IMR-90 (cell line): ENCODE results near the gene ATG7. TPM values are rescaled to one million over a fixed set of nuclear protein-coding genes. Genes with fewer than 3 reads are reported as not detected.

Experiments used
- ATAC-seq: fragments of 200-7000 bp; cut with Tn5 transposase; 2 replicates; pipeline ENCODE4 v1.9.1; 2020; ENCODE audit warnings: low read depth, mild to moderate bottlenecking, moderate library complexity
- BruUV-seq: library from RNA; stranded (reverse); fragments of 400-500 nt; replicated peaks from 2 replicates; lab custom pipeline; 2021; lab: Mats Ljungman, UMichigan
- CTCF ChIA-PET: fragments of 300-600 bp; formaldehyde crosslinking; extraction: SDS; loops from one replicate; lab custom pipeline; 2021; ENCODE audit warnings: antibody characterized with exemption; lab: Yijun Ruan, JAX
- POLR2A ChIA-PET: fragments of 300-600 bp; sonication (Branson Sonifier 250); formaldehyde crosslinking; loops from one replicate; lab custom pipeline; 2022; ENCODE audit warnings: antibody characterized with exemption; ENCODE audit not compliant: unreplicated experiment; lab: Charles Lee
- DNase-seq: peaks from one replicate; pipeline ENCODE4 v3.0.0; 2013
- H2AFZ ChIP-seq: replicated peaks from 2 replicates; pipeline ENCODE3; 2013; ENCODE audit warnings: low read length, mild to moderate bottlenecking; ENCODE audit not compliant: poor library complexity
- H2AK5ac ChIP-seq: 2 replicates; pipeline ENCODE4 v1.6.1; 2013; ENCODE audit warnings: low read depth, low read length, inconsistent platforms
- H2AK9ac ChIP-seq: replicated peaks from 2 replicates; pipeline ENCODE3; 2013; ENCODE audit warnings: mild to moderate bottlenecking, low read depth, low read length, moderate library complexity; ENCODE audit not compliant: poor library complexity
- H2BK120ac ChIP-seq: 2 replicates; pipeline ENCODE4 v1.6.1; 2013; ENCODE audit warnings: low read depth, low read length, inconsistent platforms
- H2BK15ac ChIP-seq: 3 replicates; pipeline ENCODE4 v1.6.1; 2013; ENCODE audit warnings: low read depth, low read length, inconsistent platforms
- H2BK20ac ChIP-seq: 2 replicates; pipeline ENCODE4 v1.6.1; 2013; ENCODE audit warnings: low read depth, mild to moderate bottlenecking, inconsistent platforms, low read length, moderate library complexity
- H2BK5ac ChIP-seq: 2 replicates; pipeline ENCODE4 v1.6.1; 2013; ENCODE audit warnings: mild to moderate bottlenecking, low read depth, low read length, inconsistent platforms; ENCODE audit not compliant: poor library complexity, severe bottlenecking
- H3K14ac ChIP-seq: replicated peaks from 2 replicates; pipeline ENCODE4 v1.6.1; 2013; ENCODE audit warnings: low read depth, low read length, inconsistent platforms
- H3K18ac ChIP-seq: 2 replicates; pipeline ENCODE4 v1.6.1; 2013; ENCODE audit warnings: low read depth, low read length, control low read depth
- H3K23ac ChIP-seq: 2 replicates; pipeline ENCODE4 v1.6.1; 2013; ENCODE audit warnings: low read depth, low read length, inconsistent platforms
- H3K27ac ChIP-seq: 2 replicates; pipeline ENCODE4 v1.5.1; 2013; ENCODE audit warnings: mild to moderate bottlenecking, control low read depth, low read length; ENCODE audit not compliant: insufficient read depth
- H3K27me3 ChIP-seq: 2 replicates; pipeline ENCODE4 v1.6.1; 2013; ENCODE audit warnings: low read length; ENCODE audit not compliant: control insufficient read depth, insufficient read depth
- H3K36me3 ChIP-seq: 2 replicates; pipeline ENCODE4 v1.6.1; 2013; ENCODE audit warnings: low read length, mixed read lengths; ENCODE audit not compliant: control insufficient read depth, insufficient read depth
- H3K4ac ChIP-seq: 2 replicates; pipeline ENCODE4 v1.6.1; 2013; ENCODE audit warnings: low read depth, low read length, inconsistent platforms
- H3K4me1 ChIP-seq: 2 replicates; pipeline ENCODE4 v1.6.1; 2013; ENCODE audit warnings: low read length, mixed read lengths; ENCODE audit not compliant: control insufficient read depth, insufficient read depth
- H3K4me2 ChIP-seq: 2 replicates; pipeline ENCODE4 v1.6.1; 2013; ENCODE audit warnings: low read depth, mild to moderate bottlenecking, control low read depth, low read length, moderate library complexity
- H3K4me3 ChIP-seq: 2 replicates; pipeline ENCODE4 v1.5.1; 2013; ENCODE audit warnings: low read depth, mild to moderate bottlenecking, control low read depth, low read length, moderate library complexity; ENCODE audit not compliant: insufficient read depth
- H3K56ac ChIP-seq: 2 replicates; pipeline ENCODE4 v1.6.1; 2013; ENCODE audit warnings: low read length, inconsistent platforms; ENCODE audit not compliant: insufficient read depth; ENCODE audit errors: extremely low read depth
- H3K79me1 ChIP-seq, 2 experiments: 2 replicates each; pipeline ENCODE4 v1.6.1; 2013; ENCODE audit warnings: low read length in 2 of 2, inconsistent platforms in 1 of 2, low read depth in 1 of 2
- H3K9ac ChIP-seq: 2 replicates; pipeline ENCODE4 v1.6.1; 2013; ENCODE audit warnings: low read depth, low read length, control low read depth
- H3K9me1 ChIP-seq: 2 replicates; pipeline ENCODE4 v1.6.1; 2013; ENCODE audit warnings: low read length, inconsistent platforms; ENCODE audit not compliant: insufficient read depth
- H3K9me3 ChIP-seq: 2 replicates; pipeline ENCODE4 v1.6.1; 2013; ENCODE audit warnings: low read length; ENCODE audit not compliant: control insufficient read depth, insufficient read depth
- H4K20me1 ChIP-seq: 2 replicates; pipeline ENCODE4 v1.6.1; 2013; ENCODE audit warnings: low read length, inconsistent platforms; ENCODE audit not compliant: insufficient read depth
- H4K5ac ChIP-seq: 2 replicates; pipeline ENCODE4 v1.6.1; 2013; ENCODE audit warnings: mild to moderate bottlenecking, low read depth, low read length, control low read depth
- H4K8ac ChIP-seq, 2 experiments: 2 replicates each; pipeline ENCODE4 v1.6.1; 2013; ENCODE audit warnings: low read depth in 2 of 2, low read length in 2 of 2, control low read depth in 1 of 2, inconsistent platforms in 1 of 2
- H4K91ac ChIP-seq: 2 replicates; pipeline ENCODE4 v1.6.1; 2013; ENCODE audit warnings: low read depth, low read length, inconsistent platforms; ENCODE audit not compliant: insufficient read depth
- BHLHE40 ChIP-seq: fragments of 150-350 bp; IDR thresholded peaks from 2 replicates; pipeline ENCODE4 v1.6.1; 2016; ENCODE audit warnings: mild to moderate bottlenecking, low read depth, low read length
- CHD1 ChIP-seq: IDR thresholded peaks from 2 replicates; pipeline ENCODE4 v1.6.1; 2012; ENCODE audit warnings: low read depth, low read length, improper control_type of control experiment
- CTCF ChIP-seq: conservative IDR thresholded peaks from 2 replicates; pipeline ENCODE4 v1.5.1; 2012; ENCODE audit warnings: mild to moderate bottlenecking, low read depth, low read length, improper control_type of control experiment
- RAD21 ChIP-seq: IDR thresholded peaks from 2 replicates; pipeline ENCODE4 v1.6.1; 2012; ENCODE audit warnings: low read length, improper control_type of control experiment
- SMC3 ChIP-seq: fragments of 150-350 bp; IDR thresholded peaks from 2 replicates; pipeline ENCODE4 v1.6.1; 2016; ENCODE audit warnings: low read depth, mild to moderate bottlenecking, antibody characterized with exemption, low read length, moderate library complexity
- WGBS, 2 experiments: methylation state at CpG; one replicate each; pipeline versions ENCODE4 v1.1.5 to v1.1.7; 2013; ENCODE audit warnings: missing lambda C conversion rate in 2 of 2; ENCODE audit not compliant: insufficient read length in 1 of 2; ENCODE audit errors: extremely low coverage in 2 of 2; 5-methylcytosine and 5-hydroxymethylcytosine counted together
- dilution Hi-C: fragments of 300-500 bp; cut with HindIII; formaldehyde crosslinking; loops from one replicate; pipeline ENCODE4 v1.14.3; 2018; ENCODE audit warnings: low sequenced_read_pairs; ENCODE audit not compliant: unreplicated experiment
- in situ Hi-C: fragments of 300-500 bp; cut with MboI; formaldehyde crosslinking; loops from 3 replicates; pipeline ENCODE4 v1.14.3; 2019; ENCODE audit warnings: low sequenced_read_pairs, inconsistent platforms, mixed read lengths
- intact Hi-C: fragments of 100-400 bp; cut with micrococcal nuclease; formaldehyde crosslinking; loops from 2 replicates; pipeline ENCODE4 v1.10.0; 2022
- polyA plus RNA-seq, 3 experiments: library from polyadenylated mRNA; depleted of rRNA; stranded (reverse); fragments of >200 nt; gene quantifications; 2 replicates each; pipeline ENCODE4 v1.2.3, GENCODE V29; 2012; ENCODE audit warnings: low replicate concordance in 1 of 3
- total RNA-seq: library from RNA; depleted of rRNA; stranded (reverse); fragments of >200 nt; gene quantifications from 2 replicates; pipeline ENCODE4 v1.2.3, GENCODE V29; 2012

ATG7 gene
- total and polyA plus RNA-seq, 2 of the 4 experiments (the other 2 are of a cell fraction): 15.6 to 51.4 TPM

GRCh38 chr3:11437506-11437905 is 165.3 kb downstream of the ATG7 start:
- intact Hi-C loops: no loop called here
- H3K36me3 ChIP-seq: no peaks in the 10 kb centered on the region
- in situ Hi-C loops: no loop called here
- no peak overlapping the region for H2BK120ac ChIP-seq
- H2AK9ac ChIP-seq: no peak overlapping the region
- H3K18ac ChIP-seq: no peak overlapping the region
- H3K4ac ChIP-seq: no peak overlapping the region
- H4K20me1 ChIP-seq: no peaks in the 10 kb centered on the region
- no peak overlapping the region for H4K8ac ChIP-seq
- 96% methylated on average over 4 of the region's 6 CpGs; no CpG with 5 or more reads in 1 of the 2 experiments for WGBS, 2 experiments
- H3K4me1 ChIP-seq: peaks cover 4% of the 10 kb centered on the region
- H2BK15ac ChIP-seq: no peak overlapping the region
- H3K23ac ChIP-seq: no peak overlapping the region
- H3K27ac ChIP-seq: no peak overlapping the region
- no peak overlapping the region for H3K14ac ChIP-seq
- no peak for TF ChIP-seq CHD1
- no peak for TF ChIP-seq RAD21
- no peak for TF ChIP-seq SMC3
- no peak for TF ChIP-seq BHLHE40
- no peak for TF ChIP-seq CTCF
- DNase-seq: no peak
- peaks cover 0 to 3% of the 10 kb centered on the region in 2 experiments; a peak in 2 of 4 replicates for H3K79me1 ChIP-seq
- H3K9me1 ChIP-seq: peaks cover 3% of the 10 kb centered on the region
- ChIA-PET CTCF (no interaction called here), POLR2A (no interaction called here)
- dilution Hi-C loops: no loop called here
- H3K4me2 ChIP-seq: no peak overlapping the region
- no peak overlapping the region for H3K4me3 ChIP-seq
- H2BK5ac ChIP-seq: no peak overlapping the region
- no peak for ATAC-seq
- H3K27me3 ChIP-seq: no peaks in the 10 kb centered on the region
- no peak overlapping the region for H3K9ac ChIP-seq
- no peak overlapping the region for H2AFZ ChIP-seq
- no peak overlapping the region for H4K5ac ChIP-seq
- no peaks in the 10 kb centered on the region for H3K9me3 ChIP-seq
- no TSS peak for BruUV-seq
- no peak overlapping the region for H2AK5ac ChIP-seq
- no peak overlapping the region for H2BK20ac ChIP-seq
- H3K56ac ChIP-seq: no peak overlapping the region
- H4K91ac ChIP-seq: no peak overlapping the region
